ENCODE results near the gene RWDD3.

DNA sequence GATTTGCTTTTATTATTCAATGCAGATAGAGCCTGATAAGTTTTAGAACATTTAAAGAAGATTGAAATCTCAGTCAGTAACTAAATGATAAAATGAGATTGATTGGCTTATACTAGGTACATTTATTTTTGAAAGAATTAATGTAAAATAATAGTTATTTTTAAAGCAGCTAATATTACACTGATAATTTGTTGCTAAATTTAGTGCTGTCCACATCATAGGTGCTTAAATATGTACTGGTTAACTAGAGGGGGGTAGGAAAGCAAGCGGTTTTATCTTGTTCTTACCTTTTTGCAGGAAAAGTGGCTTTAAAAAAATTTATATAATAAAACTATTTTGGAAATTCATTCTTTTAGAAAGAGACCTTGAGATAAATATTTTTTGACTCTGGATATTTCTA lies 40.4 kb upstream of the RWDD3 start:
- TF ChIP-seq, protein P1, sequence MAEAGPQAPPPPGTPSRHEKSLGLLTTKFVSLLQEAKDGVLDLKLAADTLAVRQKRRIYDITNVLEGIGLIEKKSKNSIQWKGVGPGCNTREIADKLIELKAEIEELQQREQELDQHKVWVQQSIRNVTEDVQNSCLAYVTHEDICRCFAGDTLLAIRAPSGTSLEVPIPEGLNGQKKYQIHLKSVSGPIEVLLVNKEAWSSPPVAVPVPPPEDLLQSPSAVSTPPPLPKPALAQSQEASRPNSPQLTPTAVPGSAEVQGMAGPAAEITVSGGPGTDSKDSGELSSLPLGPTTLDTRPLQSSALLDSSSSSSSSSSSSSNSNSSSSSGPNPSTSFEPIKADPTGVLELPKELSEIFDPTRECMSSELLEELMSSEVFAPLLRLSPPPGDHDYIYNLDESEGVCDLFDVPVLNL (IDR thresholded peaks at IDR 0.05; ENCODE audit: low read depth, low read length), result no peak
- TF ChIP-seq SP1 (IDR thresholded peaks at IDR 0.05; ENCODE audit: low read depth, low read length) (no peak), ZNF384 (IDR thresholded peaks at IDR 0.05; ENCODE audit: borderline replicate concordance, low read depth, low read length) (no peak), TCF12 (IDR thresholded peaks at IDR 0.05; ENCODE audit: low read depth, low read length) (no peak), CEBPB (IDR thresholded peaks at IDR 0.05; ENCODE audit: borderline replicate concordance in 1 of 2, low read depth in 2 of 2, low read length in 2 of 2) (no peak), MXI1 (IDR thresholded peaks at IDR 0.05; ENCODE audit: low read depth, low read length) (no peak), HDAC2 (IDR thresholded peaks at IDR 0.05) (no peak), POLR2AphosphoS5 (IDR thresholded peaks at IDR 0.05; ENCODE audit: low read length) (no peak), FOXK2 (IDR thresholded peaks at IDR 0.05) (no peak), SMC3 (IDR thresholded peaks at IDR 0.05; ENCODE audit: borderline replicate concordance, low read length) (no peak), EP300 (IDR thresholded peaks at IDR 0.05; ENCODE audit: borderline replicate concordance in 1 of 2, control insufficient read depth in 1 of 2, low read depth in 2 of 2, low read length in 2 of 2) (no peak)
- TF ChIP-seq, protein P2, sequence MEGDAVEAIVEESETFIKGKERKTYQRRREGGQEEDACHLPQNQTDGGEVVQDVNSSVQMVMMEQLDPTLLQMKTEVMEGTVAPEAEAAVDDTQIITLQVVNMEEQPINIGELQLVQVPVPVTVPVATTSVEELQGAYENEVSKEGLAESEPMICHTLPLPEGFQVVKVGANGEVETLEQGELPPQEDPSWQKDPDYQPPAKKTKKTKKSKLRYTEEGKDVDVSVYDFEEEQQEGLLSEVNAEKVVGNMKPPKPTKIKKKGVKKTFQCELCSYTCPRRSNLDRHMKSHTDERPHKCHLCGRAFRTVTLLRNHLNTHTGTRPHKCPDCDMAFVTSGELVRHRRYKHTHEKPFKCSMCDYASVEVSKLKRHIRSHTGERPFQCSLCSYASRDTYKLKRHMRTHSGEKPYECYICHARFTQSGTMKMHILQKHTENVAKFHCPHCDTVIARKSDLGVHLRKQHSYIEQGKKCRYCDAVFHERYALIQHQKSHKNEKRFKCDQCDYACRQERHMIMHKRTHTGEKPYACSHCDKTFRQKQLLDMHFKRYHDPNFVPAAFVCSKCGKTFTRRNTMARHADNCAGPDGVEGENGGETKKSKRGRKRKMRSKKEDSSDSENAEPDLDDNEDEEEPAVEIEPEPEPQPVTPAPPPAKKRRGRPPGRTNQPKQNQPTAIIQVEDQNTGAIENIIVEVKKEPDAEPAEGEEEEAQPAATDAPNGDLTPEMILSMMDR (IDR thresholded peaks at IDR 0.05 in 2 of 3, conservative IDR thresholded peaks at IDR 0.05 in 1 of 3; ENCODE audit: control insufficient read depth in 2 of 3, extremely low read depth in 1 of 3, insufficient read depth in 1 of 3, low read depth in 3 of 3, low read length in 3 of 3), result no peak
- TF ChIP-seq, protein P3, sequence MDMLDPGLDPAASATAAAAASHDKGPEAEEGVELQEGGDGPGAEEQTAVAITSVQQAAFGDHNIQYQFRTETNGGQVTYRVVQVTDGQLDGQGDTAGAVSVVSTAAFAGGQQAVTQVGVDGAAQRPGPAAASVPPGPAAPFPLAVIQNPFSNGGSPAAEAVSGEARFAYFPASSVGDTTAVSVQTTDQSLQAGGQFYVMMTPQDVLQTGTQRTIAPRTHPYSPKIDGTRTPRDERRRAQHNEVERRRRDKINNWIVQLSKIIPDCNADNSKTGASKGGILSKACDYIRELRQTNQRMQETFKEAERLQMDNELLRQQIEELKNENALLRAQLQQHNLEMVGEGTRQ (IDR thresholded peaks at IDR 0.05; ENCODE audit: borderline replicate concordance, low read depth, low read length), result no peak
- TF ChIP-seq, protein P4, sequence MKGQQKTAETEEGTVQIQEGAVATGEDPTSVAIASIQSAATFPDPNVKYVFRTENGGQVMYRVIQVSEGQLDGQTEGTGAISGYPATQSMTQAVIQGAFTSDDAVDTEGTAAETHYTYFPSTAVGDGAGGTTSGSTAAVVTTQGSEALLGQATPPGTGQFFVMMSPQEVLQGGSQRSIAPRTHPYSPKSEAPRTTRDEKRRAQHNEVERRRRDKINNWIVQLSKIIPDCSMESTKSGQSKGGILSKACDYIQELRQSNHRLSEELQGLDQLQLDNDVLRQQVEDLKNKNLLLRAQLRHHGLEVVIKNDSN (IDR thresholded peaks at IDR 0.05; ENCODE audit: borderline replicate concordance, extremely low read length, insufficient read depth, low read depth, low read length), result no peak
